G401 (cell line): ENCODE results near the gene CNTN1. TPM values are rescaled to one million over a fixed set of nuclear protein-coding genes. Genes with fewer than 3 reads are reported as not detected.

ENCODE experiments used
- DNase-seq: peaks from one replicate; pipeline ENCODE4 v3.0.0-alpha.2; 2015; ENCODE audit warnings: low spot score
- in situ Hi-C: cut with HindIII; loops from 2 replicates; pipeline ENCODE4 v1.10.0; 2016; ENCODE audit warnings: low sequenced_read_pairs, mixed read lengths
- total RNA-seq: library from RNA; depleted of rRNA; stranded (reverse); fragments of >200 nt; shearing (Covaris generic); gene quantifications from 2 replicates; pipeline ENCODE4 v1.2.3, GENCODE V29; 2014; rRNA removed

Gene CNTN1
- not detected in 2 replicates for total RNA-seq

DNA sequence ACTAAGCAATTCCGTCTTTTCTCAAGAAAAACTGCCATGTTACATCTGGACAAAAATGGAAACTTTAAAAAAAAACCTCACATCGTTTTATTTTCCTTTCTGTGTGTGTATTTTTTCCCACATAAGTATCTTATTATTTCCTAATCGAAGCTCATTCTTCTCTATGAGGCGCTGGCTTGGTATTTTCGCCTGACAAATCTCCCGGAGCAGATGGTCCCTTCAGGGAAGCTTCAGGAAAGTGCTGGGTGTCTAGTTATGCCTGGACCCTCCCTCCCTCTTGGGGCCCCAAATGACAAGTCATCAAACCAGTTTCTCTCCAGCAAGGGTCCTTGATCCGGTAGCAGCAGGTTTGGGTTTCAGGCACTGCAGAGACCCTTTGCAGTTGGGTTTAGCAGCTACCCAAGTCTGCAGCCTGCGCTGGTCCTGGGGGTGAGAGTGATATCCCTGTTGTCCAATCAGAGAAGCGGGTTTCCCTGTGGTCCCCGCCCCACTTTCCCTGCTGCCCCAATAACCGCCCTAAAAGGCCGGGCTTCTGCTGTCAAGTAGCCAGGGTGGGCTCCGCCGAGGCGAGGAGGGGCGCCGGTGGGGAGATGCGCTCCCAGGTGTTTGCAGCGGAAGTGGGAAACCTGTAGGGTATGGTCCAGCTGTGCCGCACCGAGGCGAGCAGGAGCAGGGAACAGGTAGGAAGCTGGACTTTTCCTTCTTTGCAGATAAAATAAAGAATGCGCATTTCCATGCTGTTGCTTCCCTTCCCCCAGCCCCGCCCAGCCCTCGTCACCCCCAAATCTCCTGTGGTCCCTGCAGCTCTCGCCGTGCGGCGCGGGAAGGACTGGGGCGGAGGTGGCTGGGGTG, at the start of gene CNTN1:
Gene CNTN1 (plus strand): TSS at position 527 of the 852 bp plus-strand sequence.
- in situ Hi-C loops: no loop called here
- DNase-seq: peak; percentile 98

DNA sequence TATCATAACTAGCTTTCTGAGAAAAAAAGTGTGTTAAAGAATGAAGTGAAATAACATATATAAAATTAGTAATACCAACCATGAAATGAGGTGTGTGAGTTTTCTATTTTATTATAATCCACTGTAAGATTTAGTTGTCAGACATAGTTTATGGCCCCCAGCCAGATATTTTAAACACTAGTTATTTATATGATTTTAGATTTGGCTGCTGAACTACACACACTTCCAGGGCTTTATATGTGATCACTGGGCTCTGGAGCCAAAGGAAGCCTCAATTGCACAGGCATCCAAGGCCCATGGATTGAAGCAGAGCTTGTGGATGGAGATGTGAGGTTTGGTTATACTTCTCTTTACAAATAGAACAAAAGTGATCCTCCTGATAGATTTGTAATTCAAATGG, 48.7 kb upstream of the CNTN1 start:
- DNase-seq: no peak
- in situ Hi-C loops: no loop called here

DNA sequence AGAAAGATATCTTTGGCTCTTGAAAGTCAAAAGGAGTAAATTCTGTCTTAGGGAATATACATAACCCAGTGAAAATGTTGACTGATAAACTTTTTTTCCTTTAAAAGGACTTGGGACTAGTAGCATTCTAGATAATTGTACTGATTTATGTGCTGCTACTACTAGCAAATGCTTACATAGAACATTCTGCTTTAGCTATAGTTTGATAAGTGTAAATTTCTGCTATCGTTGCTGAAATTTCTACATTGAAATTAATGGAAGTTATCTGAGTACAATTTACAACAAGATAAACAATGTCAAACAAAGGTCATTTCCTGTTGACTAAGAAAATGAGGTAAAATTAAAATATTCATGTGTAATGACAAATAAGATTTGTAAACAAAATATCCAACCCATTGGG, 48.3 kb upstream of the CNTN1 start:
- DNase-seq: no peak
- in situ Hi-C loops: no loop called here

DNA sequence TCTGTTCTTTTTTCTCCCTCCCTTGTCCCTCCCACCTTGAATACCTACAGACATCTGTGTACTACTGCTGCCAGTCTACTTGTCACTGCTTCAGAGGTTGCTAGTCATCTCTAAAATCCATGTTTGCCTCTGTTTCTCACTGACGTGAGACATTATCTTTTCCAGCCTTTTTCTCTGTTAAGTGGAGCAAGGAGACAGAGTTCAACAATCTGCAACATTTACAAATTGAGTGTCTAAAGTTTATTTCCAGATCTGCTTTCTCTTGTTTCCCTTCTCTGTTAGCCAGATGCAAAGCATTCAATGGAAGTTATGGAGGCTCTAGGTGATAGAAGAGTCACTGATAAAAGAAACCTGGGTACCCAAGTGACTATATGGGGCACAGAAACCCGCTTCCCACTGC, 47.5 kb upstream of the CNTN1 start:
- in situ Hi-C loops: no loop called here

DNA sequence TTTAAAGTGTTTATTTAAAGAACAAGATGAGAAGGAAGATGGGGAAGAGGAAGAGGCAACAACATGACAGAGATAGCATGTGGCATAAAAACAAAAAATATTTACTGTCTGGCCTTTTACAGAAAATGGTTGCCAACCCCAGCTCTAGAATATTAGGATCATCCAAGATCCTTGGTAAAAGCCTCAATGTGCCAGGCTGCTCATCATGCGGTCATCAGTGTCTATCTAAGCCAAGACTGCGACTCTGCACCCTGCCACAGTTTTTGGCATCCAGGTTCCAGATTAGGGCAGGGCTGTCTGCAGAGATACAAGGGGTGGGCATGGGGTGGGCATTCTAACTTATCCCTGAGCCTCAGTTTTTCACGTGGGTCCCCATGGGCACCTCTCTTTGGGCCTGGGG, 46.9 kb upstream of the CNTN1 start:
- in situ Hi-C loops: no loop called here
- DNase-seq: peak; percentile 71

More for the DNA sequence above, 47.5 kb upstream of the CNTN1 start:
- no peak for DNase-seq

DNA sequence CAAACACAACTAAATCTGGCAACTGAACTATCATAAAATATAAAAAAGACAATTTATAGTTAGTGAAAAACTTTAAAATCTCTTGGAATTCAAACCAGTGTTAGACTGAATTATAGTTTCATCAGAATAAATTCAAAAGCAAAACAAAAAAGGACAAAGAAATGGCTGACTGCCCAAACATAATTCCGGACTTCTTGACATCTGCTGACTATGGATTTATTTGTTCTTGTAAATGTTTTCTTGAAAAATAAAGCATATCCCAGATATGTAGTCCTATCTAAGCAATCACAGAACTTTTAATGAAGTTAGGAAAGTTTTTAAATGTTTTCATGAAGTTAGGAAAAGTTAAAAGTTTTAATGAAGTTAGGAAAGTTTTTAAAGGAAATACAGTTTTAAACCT, 45.8 kb upstream of the CNTN1 start:
- DNase-seq: peak; percentile 53
- in situ Hi-C loops: no loop called here

DNA sequence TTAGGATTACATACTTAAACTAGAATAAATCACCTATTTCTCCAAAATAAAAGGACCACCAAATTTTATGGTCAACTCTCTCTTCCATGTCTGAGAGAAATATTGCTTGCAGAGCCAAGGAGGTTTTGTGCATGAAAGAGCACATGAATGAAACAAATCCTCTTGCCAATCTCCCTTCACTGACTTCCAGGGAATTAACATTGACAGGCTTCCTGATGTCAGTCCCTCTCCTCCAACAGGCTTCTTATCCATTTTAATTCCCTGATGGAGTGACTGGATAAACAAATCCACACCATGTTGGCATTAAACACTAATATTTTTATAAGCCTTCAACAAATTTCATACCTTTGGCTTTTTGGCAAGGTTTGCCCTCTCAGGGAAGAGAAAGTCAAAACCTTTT, 45.3 kb upstream of the CNTN1 start:
- in situ Hi-C loops: no loop called here
- peak; percentile 84 for DNase-seq

DNA sequence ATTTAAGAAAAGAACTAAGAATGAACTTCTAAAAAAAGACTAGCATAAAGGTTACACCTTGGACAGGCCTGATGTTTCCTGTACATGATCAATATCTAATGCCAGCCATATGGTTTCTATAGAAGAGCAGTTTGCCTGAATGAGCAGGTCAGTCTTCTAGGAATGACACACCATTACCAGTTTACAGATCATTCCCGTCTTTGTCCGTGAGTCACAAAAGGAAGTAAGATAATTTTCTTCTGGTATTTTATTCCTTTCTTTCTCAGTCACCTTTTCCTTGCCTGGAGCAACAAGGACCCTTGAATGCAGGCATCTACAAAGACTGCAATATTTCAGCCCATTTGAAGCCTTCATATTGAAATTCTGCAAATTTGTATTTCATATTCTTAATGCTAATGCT, 44.6 kb upstream of the CNTN1 start:
- DNase-seq: no peak
- in situ Hi-C loops: no loop called here

DNA sequence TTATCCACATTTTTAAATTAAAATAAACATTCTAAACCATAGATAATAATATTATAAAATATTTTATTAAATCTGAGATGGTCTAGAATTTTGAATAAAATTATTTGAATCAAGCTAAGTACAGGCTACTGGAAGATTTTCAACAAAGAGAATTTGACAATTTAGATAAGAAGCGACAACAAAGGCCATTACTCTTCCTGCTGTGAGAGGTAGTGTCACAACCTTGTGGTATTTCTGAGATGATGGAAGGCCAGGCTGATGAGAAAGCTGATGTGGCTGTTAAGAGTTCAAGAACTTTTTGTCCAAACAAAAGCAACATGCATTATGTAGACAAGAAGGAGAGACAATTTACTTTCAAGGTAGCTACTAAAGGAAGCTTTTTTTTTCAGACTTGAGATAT, 43.7 kb upstream of the CNTN1 start:
- in situ Hi-C loops: no loop called here

DNA sequence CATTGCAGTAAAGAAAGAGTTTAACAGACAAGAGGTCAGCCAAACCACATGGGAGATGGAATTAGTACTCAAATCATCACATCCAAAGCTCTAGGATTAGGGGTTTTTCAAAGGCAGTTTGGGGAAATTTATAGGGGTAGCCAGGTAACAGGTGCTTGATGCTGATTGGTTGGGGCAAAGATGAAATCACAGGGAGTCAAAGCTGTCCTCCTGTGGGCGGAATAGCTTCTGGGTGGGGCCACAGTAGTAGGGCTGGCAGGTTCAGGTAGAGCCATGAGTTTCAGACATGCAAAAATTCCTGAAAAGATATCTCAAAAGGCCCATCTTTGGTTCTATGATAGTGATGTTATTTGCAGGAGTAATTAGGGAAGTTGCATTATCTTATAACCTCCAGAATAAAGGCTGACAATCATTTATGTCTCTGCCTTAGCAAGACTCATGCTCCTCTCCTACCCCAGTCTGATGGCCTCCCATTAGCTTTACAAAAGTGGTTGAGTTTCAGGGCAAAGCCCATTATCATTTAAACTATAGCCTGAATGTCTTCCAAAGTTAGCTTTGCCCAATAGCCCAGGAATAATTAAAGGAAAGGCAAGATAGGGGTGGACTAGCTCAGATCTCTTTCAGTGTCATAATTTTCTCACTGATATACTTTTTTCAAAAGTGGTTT, 42.1 kb upstream of the CNTN1 start:
- no peak for DNase-seq
- in situ Hi-C loops: no loop called here

More for the DNA sequence above, 43.7 kb upstream of the CNTN1 start:
- DNase-seq: no peak

DNA sequence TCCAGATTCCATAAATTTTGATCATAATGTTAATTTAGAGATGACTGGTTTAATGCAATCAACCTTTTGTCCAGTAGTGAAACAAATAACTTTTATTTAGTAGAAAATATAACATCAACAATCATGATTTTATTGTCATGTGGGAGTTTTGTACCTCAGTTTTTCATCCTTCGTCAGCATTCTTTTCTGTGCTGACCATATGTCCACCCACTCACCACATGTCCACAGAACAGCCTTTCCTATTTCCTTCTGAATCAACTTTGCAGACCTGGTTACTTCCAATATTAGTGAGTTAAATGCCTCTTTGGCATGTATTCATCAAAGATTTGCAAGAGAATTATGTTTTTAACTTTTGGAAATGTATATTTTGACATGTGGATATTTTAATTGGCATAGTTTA, 36.8 kb upstream of the CNTN1 start:
- DNase-seq: peak; percentile 73
- in situ Hi-C loops: no loop called here

DNA sequence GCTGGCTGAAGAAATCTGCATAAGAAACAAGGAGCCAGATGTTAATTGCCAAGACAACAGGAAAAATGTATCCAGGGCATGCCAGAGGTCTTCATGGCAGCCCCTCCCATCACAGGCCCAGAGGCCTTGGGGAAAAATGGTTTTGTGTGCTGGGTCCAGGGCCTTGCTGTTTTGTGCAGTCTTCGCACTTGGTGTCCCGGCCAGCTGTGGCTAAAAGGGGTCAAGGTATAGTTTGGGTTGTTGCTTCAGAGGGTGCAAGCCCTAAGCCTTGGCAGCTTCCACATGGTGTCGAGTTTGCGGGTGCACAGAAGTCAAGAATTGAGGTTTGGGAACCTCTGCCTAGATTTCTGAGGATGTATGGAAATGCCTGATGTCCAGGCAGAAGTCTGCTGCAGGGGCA, 29.9 kb upstream of the CNTN1 start:
- DNase-seq: no peak
- in situ Hi-C loops: no loop called here

DNA sequence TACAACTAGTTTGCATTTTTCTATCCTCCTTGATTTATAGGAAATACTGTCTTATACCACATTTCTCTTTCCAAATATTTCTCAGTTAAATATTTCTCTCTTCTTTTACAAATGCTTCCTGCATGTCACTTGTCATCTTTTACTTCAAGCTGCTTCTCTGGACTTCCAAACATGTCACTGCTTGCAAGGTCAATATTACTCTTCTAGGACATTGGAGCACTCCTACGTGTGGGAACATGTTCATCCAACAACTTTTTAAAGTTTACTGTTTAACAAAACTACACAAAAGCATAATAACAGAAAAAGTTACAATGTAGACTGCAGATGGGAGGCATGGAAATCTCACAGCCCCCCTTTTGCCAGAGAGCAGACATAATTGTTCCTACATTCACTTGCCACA, 28.5 kb upstream of the CNTN1 start:
- DNase-seq: no peak
- in situ Hi-C loops: no loop called here

DNA sequence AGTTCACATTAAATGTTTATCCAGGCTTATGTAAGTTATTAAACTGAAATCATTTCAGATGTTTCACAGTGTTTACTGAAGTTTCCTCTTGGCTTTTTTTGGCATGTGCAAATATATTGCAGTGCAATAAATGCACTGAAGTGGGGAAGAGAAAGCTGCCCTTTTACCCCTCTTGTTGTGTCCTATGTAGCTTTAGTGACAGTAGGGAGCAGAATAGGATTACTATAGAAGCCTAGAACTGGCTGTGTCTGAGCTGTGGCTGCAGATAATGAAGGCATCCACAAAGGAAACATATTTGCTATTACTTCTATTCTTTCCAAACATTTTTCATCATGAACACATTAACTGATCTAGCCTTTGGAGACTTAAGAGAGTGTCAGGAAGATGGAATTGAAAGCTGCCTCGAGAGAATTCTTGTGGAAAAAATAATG, 24.1 kb upstream of the CNTN1 start:
- in situ Hi-C loops: no loop called here
- peak; percentile 41 for DNase-seq

DNA sequence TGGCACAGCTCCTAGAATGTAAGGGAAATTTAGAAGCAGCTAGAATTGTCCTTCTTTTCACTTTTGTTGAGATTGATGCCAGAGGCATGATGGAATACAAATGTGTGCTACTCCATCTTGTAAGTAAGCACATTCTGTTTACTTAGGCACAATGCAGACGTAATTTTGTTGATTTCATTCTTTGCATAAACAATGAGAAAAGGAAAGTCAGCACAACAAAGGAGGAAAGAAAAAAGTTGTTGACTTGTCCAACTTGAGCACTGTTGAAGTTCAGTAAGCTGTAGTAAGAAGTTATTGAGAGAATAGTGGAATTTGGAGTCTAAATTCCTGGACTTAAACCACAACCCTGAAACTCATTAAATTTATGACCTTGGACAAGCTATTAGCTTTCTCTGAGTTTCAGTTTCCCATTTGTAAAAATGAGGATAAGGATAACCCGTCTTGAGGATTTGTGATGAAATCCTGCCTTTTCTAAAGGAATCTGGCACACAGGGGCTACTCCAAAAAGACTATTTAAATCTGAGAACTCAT, 19.4 kb upstream of the CNTN1 start:
- in situ Hi-C loops: no loop called here
- no peak for DNase-seq

DNA sequence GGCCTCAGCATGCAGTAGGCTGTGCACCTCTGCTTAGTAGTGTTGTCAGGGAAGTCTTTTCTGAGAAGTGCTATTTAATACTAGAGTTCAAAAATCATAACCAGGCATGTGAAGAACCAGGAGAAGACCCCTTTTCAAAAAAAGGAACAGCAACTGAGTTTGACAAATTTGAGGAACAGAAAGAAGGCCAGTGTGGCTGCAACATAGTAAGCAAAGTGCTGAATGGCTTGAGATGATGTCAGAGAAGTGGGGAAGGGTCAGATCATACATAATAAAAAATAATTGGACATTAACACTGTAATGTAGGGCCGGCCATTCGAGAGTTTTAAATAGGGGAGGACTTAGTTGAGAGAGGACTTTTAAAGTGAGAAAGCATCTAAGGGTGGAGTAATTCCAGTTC, 11.1 kb upstream of the CNTN1 start:
- in situ Hi-C loops: no loop called here
- no peak for DNase-seq

DNA sequence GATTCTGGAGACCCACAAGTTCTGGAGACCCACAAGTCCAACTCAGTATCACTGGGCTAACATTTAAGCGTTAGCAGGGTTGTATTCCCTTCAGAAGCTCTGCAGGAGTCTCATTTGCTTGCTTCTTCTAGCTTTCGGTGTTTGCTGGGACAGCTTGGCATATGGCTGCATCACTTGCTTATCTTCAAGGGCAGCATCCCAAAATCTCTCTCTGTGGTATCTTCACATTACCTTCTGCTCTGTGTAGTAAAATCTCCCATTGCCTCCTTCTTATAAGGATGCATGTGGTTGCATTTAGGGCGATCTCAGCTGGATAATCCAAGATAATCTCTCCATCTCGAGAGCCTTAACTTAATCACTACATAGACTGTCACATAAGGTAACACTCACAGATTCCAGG, 7.3 kb upstream of the CNTN1 start:
- in situ Hi-C loops: no loop called here
- DNase-seq: peak; percentile 89

DNA sequence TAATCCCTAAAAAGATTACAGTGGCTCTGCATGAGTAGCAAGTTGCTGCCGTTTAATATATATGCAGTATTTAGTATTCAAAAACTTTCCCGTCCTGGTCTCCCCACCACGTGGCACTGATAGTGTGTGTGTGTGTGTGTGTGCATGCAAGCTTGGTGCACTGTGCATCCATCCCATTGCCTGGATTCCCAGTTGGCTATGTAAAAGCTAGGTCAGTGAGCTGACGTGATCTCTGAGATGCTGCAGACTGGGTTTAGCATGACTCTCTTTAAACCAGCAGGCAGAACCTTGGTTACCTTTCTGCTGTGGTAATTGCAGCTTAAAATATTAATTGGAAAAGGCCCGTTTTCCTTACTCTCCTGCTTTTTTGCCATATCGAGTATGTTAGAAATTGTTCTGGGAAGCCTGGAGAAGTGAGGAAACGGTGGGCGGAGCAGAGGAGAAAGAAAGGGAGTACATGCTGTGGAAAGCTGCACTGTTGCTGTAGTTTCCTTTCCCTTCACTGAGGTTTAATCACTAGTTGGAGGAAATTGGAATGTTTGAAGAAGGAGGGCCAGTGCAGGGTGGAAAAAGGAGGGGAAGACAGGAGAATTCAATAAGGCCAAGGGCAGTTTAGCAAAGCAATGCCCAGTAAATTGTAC, 4.0 kb upstream of the CNTN1 start:
- peak; percentile 66 for DNase-seq
- in situ Hi-C loops: no loop called here

DNA sequence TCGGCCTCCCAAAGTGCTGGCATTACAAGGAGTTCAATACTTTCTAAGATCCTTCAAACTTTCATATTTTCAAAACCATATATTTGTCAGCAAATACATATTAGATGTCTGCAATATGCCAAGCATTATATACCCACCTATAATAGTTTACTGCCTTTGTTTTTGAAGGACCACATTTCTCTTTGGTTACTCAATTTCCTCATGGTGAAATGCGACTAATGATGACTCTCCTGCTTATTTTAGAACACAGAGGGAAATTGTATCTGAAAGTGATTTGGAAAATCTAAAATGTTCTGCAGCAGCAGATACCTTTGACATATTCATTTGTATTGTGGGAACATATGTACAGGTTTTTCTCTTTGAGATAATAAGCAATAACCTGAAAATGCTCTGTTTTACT, 2.7 kb upstream of the CNTN1 start:
- no peak for DNase-seq
- in situ Hi-C loops: no loop called here

DNA sequence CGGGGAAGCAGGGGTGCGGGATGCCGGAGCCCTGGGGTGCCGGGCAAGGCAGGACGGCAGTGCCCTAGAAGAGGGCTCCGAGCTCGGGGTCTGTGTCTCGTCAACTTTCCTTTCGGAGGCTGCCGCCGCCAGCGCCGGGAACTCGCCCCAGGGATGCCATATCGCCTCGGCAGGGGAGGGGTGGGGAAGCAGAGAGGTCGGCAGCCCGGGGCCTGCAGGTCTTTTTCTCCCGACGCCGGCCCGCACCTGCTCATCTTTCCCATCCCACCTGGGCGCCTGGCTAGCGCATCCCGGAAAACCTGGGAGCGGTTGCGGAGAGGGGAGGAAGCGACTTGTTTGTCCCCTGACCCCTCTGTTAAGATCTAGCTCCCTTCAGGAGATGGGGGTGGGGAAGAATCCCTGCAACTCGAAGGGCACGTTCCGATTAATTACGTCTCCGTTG, 547 bp downstream of the CNTN1 start:
- in situ Hi-C loops: no loop called here
- no peak for DNase-seq
